ENCODE data around the gene DOCK3.

DOCK3 gene

DNA sequence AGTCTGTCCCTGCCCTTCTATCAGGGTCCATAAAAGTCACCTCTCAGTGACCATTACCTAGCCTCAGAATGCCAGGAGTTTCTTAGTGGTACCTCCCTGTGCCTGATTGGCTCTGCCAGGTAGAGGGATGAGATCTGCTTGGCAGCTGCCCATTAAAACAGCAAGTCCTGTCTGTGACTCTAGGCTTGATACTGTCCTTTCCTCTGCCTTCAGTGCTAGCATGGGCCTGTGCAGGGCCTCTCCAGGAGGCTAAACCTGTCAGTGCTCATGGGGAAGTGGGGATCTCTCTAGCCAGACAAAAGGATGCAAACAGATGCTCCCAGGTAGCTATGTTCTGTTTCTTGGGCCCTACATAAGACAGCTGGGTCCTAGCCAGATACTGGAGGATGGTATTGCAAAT, 700.4 kb downstream of the DOCK3 start:
- Mint-ChIP-seq H3K4me1 (peaks cover 12% of the 10 kb centered on the region), H3K9me3 (no peaks in the 10 kb centered on the region), H3K27me3 (no peaks in the 10 kb centered on the region), H3K27ac (no peak overlapping the region), H3K4me3 (no peak overlapping the region)
- ATAC-seq (no peak), DNase-seq (no peak)

DNA sequence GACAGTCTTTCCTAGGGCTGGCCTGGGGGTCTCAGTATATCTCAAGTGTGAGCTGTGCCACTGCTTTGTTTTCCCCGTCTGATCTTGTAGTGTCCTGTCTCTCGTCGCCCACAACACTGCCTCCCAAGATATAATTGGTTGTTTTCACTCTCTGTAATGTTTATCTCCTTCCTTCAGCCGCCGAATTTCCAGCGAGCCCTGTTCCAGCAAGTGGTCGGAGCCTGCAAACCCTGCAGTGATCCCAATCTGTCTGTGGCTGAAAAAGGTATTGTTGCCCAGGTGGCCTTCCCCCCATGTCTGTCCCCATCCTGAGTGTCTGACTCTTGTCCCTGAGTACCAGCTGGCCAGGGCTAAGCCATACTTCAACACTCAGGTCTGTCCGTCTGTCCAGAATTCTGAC, 700.8 kb downstream of the DOCK3 start:
- no peak overlapping the region for H3K27ac Mint-ChIP-seq
- H3K4me1 Mint-ChIP-seq, result peaks cover 15% of the 10 kb centered on the region
- H3K9me3 Mint-ChIP-seq, result no peaks in the 10 kb centered on the region
- ATAC-seq, result no peak
- no peak for DNase-seq
- no peak overlapping the region for H3K4me3 Mint-ChIP-seq
- no peaks in the 10 kb centered on the region for H3K27me3 Mint-ChIP-seq

DNA sequence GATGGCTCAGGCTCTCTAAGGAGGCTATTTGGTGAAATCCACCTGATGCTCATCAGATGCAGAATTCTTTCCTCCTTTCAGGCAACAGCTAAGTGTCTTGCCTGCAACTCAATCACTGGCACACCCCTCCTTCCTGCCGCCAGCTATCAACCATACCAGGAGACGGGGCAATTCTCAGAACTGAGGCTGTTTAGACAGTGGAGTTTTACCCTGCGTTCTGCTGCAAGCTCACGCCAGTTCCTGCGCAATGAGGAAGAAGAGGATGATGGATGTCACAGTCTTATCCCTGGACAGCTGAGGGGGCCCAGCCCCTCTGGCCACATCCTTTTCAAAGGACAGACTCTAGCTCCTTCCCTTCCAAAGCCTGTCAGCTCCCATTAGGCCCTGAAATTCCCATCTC, 703.3 kb downstream of the DOCK3 start:
- Mint-ChIP-seq H3K27ac (no peak overlapping the region), H3K4me3 (no peak overlapping the region), H3K27me3 (no peaks in the 10 kb centered on the region), H3K9me3 (no peaks in the 10 kb centered on the region), H3K4me1 (peaks cover 18% of the 10 kb centered on the region)
- no peak for ATAC-seq
- DNase-seq, result no peak

DNA sequence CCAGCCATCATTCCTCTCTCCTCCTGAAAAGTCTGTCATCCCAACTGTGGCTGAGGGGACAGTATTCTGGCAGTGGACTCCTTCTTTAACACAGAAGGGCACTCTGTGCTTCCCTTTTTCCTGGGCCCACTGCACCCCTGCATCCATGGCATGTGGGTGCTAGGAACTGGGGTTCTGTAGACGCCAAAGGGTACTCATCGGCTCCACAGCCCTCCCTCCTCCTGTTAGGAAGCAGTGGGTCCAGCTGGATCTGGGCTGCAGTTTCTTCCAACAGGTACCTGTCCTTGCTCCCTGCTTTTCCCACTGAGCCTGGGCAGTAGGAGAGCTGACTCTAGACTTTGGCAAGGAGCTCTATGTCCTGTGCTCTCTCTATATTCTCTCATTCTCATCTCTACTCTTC, 704.0 kb downstream of the DOCK3 start:
- ATAC-seq (no peak), DNase-seq (no peak)
- Mint-ChIP-seq H3K4me1 (peaks cover 24% of the 10 kb centered on the region), H3K27me3 (no peaks in the 10 kb centered on the region), H3K9me3 (no peaks in the 10 kb centered on the region), H3K27ac (peak overlapping the region in 1 of 2 donors; percentile 88), H3K4me3 (no peak overlapping the region)

DNA sequence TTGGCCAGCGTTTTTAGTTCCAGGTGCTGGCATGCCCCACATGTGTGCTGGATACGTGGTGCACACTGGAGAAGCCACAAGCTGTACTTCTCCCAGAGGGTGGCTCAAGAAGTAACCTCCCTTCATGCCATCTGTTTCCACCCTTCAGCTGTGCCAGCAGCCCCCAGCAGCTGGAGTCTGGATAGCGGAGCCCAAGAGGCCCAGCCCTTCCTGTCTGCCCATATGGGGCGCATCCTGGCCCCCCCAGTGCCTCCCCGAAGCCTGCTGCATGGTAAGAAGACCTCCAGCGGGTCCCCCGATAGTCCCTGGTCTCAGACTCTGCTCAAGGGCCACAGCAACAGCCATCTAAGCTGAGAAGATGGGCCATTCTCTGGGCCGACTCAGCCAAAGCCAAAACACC, 704.6 kb downstream of the DOCK3 start:
- Mint-ChIP-seq H3K4me3 (no peak overlapping the region), H3K4me1 (peaks cover 30% of the 10 kb centered on the region), H3K9me3 (no peaks in the 10 kb centered on the region), H3K27me3 (no peaks in the 10 kb centered on the region), H3K27ac (peak overlapping the region in 1 of 2 donors; percentile 88)
- no peak for ATAC-seq
- DNase-seq, result no peak

DNA sequence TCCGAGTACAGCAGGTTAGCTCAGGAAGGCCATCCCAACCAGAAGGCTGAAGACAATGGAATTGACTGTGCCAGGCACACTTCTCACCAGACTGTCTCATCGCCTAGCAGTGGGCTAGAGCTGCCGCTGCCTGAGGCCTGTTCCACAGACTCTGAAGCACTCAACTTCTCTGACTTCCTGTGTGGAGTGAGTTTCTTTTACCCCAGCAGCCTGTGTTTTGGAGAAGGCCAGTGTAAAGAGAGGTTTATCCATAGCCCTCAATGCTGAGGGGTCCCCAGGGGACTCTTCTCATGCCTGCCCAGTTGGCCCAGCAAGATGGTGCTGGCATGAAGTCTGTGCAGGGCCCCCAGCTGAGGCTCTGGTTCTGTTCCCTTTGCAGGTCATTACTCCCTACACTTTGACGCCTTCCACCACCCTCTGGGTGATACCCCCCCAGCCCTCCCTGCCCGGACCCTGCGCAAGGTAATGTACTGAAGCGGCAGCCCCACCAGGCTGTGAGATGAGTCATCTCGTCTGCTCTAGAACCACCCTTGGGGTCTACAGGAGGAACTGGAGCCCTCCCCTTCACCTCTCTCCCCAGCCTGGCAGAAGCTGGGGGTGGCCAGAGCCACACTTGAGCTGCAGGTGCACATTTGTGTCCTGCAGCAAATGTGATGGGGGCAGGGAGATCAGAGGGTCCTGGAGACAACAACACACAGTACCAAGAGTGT, 705.2 kb downstream of the DOCK3 start:
- Mint-ChIP-seq H3K27me3 (no peaks in the 10 kb centered on the region), H3K9me3 (no peaks in the 10 kb centered on the region), H3K4me1 (peaks cover 30% of the 10 kb centered on the region), H3K4me3 (no peak overlapping the region), H3K27ac (no peak overlapping the region)
- no peak for DNase-seq
- no peak for ATAC-seq

DNA sequence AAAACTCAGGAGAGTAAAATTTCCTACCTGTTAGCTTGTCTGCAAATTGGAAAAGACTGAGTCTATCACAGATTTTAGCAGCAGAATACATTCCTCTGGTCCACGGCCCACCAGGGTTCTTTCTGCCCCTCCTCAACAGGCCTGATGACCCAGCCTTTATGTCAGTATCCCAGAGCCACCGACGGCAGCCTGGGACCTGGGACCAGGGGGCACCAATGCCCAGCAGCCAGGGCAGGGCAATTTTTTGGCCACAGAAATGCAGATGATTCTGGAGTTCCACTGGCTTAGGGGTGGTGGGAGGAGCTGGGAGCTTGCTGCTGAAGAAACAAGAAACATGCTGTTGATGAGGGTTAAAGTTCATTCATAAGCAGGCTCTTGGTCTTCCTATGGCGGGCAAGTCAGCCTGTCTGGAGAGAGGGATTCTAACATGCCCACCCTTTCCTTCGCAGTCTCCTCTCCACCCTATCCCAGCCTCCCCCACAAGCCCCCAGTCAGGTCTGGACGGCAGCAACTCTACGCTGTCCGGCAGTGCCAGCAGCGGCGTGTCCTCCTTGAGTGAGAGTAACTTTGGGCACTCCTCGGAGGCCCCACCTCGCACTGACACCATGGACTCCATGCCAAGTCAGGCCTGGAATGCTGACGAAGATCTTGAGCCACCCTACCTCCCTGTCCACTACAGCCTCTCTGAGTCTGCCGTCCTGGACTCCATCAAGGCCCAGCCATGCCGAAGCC, 706.0 kb downstream of the DOCK3 start:
- H3K4me1 Mint-ChIP-seq, result peaks cover 34% of the 10 kb centered on the region
- ATAC-seq (no peak), DNase-seq (no peak)
- H3K27ac Mint-ChIP-seq, result no peak overlapping the region
- H3K9me3 Mint-ChIP-seq, result no peaks in the 10 kb centered on the region
- H3K27me3 Mint-ChIP-seq, result no peaks in the 10 kb centered on the region
- no peak overlapping the region for H3K4me3 Mint-ChIP-seq

DNA sequence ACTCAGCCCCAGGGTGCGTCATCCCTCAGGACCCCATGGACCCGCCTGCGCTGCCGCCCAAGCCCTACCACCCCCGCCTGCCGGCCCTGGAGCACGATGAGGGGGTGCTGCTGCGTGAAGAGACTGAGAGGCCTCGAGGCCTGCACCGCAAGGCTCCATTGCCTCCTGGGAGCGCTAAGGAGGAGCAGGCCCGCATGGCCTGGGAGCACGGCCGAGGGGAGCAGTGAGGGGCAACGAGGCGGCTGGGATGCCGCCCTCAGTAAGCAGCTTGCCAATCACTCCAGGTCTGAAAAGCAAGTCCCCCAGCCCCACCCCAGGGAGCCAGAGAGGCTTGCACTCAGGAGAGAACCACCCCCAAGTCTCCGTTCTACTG, 706.6 kb downstream of the DOCK3 start:
- H3K4me3 Mint-ChIP-seq, result no peak overlapping the region
- no peak overlapping the region for H3K27ac Mint-ChIP-seq
- no peaks in the 10 kb centered on the region for H3K27me3 Mint-ChIP-seq
- no peaks in the 10 kb centered on the region for H3K9me3 Mint-ChIP-seq
- ATAC-seq, result no peak
- DNase-seq, result no peak
- H3K4me1 Mint-ChIP-seq, result peaks cover 39% of the 10 kb centered on the region

DNA sequence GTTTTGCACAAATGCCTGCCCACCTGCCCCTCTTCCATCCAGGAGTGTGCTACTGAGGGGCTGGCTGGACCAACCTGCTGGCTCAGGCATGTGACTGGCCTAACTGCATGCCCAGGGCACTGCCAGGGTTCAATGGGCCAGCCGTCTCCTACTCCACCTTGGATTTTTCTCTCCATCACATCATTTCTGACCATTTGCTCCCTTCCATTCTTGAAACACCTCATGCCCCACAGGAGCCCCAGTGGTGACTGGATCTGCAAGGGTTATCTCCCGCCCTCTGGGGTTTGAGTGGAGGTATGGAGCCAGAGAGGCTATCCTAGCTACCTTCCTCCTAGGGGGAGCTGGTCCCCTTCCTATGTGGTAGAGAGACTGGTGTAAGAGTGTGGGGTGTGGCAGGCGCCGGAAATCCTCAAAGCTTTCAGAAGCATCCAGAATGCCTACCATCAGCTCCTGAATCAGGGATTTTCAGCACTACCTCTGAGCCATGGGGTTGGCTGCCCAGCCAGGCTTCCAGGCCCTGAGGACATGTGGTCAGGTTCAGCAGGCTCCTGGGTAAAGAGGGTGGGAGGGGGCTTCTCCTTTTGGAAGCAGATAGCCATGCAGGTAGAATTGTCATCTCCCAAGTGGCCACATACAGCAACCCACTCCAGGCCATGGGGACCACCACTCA, 707.5 kb downstream of the DOCK3 start:
- H3K27ac Mint-ChIP-seq, result no peak overlapping the region
- H3K4me3 Mint-ChIP-seq, result no peak overlapping the region
- no peaks in the 10 kb centered on the region for H3K9me3 Mint-ChIP-seq
- no peak for ATAC-seq
- H3K27me3 Mint-ChIP-seq, result no peaks in the 10 kb centered on the region
- DNase-seq, result peak in 1 of 2 donors; percentile 5
- peaks cover 48% of the 10 kb centered on the region for H3K4me1 Mint-ChIP-seq

DNA sequence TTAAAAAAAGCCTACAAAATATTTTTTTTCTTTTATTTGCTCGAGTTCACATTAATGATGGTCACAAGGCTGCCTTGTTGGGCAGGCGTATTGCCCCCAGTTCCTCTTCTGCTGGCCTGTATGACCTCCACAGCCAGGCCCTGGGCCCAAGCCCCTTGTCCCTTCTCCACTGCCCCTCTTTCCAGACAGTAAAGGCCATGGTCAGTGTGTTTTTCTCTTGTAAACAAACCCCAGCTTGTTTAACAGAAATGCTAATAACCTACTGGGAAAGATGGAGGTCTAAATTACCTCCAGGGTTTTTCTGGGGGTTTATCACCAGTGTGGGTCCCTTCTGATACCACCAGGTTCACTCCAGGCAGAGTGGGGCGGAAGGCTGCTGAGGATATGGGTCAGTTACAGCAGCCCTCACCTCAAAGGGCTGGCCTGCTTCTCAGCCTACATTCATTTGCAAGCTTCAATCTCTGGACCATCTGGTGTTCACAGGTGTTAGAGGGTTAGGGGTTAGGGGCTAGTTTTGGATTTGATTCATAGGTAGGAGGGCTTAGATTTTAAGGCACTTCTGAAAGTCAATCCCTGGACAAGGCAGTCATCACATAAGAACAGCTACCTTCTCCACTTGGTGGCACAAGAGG, 708.3 kb downstream of the DOCK3 start:
- Mint-ChIP-seq H3K27me3 (no peaks in the 10 kb centered on the region), H3K9me3 (no peaks in the 10 kb centered on the region), H3K4me1 (peaks cover 57% of the 10 kb centered on the region), H3K27ac (peak overlapping the region; percentile 99), H3K4me3 (peak overlapping the region; percentile 92 to 98)
- peak in 1 of 2 donors; percentile 8 for DNase-seq
- ATAC-seq, result no peak

DNA sequence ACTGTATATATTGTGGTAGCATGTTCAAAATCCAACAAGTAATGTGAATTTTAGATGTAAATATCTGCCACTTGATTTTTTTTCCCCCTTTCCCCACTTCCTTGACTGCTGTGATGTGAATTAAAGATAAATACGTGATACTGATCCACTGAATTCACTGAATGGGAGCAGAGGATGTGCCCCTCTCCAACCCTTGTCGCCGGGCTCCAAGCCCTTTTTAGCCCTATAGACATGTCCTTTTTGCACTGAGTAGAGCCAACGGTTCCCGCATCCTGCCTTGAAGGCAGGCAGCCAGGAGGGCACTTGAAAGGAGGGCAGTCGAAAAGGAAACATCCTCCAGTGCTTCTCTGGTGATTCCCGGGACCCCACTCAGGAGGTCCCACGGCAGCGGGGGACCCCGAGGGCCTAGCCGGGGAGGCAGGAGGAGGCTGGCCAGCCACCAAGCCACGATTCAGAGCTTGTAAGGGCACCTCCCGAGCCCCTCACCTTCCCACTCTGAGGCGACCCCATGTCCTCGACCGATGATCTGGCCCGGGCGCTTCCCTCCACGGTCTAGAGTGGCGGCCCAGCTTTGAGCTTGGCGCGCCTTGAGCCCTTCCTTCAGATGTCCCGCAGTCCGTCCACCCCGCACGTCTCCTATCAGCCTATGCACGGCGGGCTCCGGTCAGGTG, 709.5 kb downstream of the DOCK3 start:
- Mint-ChIP-seq H3K9me3 (no peaks in the 10 kb centered on the region), H3K27me3 (no peaks in the 10 kb centered on the region), H3K4me1 (peaks cover 65% of the 10 kb centered on the region), H3K4me3 (peak overlapping the region; percentile 92 to 98), H3K27ac (peak overlapping the region; percentile 99)
- peak; percentile 21 to 33 for DNase-seq
- ATAC-seq, result peak; percentile 25

DNA sequence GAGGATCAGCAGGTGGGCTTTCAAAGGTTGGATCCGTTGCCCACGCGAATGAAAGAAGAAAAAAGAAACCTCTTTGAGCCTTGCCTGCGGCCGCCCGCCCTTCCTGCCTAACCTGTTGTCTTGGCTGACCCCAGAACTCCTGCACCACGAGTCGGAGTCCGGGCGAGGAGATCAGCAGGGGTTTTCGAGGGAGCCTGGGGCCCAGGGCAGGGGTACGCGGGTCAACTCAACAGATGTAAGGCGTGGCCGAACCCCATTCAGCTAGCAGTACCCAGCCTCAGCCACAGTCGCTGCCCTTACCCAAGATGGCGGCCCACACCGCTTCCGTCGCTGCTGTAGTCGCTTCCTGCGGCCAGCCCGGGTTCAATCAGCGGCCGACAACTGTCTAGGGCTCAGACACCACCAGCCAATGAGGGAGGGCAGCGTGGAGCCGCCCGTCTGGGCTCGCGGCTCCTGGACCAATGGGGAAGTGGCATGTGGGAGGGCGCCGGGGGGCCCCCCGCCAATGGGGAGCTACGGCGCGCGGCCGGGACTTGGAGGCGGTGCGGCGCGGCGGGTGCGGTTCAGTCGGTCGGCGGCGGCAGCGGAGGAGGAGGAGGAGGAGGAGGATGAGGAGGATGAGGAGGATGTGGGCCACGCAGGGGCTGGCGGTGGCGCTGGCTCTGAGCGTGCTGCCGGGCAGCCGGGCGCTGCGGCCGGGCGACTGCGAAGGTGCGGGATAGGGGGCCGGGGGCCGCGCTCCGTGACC, 710.2 kb downstream of the DOCK3 start, which contains the start of gene MANF:
Gene MANF (plus strand): TSS at position 566 of the 748 bp plus-strand sequence. CDS start 52 bp downstream, at position 618.
- Mint-ChIP-seq H3K27ac (peak within 1 kb of the TSS; percentile 99), H3K4me1 (peaks cover 65% of the 10 kb centered on the region), H3K27me3 (no peaks in the 10 kb centered on the region), H3K4me3 (peak within 1 kb of the TSS; percentile 92 to 98), H3K9me3 (no peaks in the 10 kb centered on the region)
- ATAC-seq (peak; percentile 98), DNase-seq (peak; percentile 96 to 98)

DNA sequence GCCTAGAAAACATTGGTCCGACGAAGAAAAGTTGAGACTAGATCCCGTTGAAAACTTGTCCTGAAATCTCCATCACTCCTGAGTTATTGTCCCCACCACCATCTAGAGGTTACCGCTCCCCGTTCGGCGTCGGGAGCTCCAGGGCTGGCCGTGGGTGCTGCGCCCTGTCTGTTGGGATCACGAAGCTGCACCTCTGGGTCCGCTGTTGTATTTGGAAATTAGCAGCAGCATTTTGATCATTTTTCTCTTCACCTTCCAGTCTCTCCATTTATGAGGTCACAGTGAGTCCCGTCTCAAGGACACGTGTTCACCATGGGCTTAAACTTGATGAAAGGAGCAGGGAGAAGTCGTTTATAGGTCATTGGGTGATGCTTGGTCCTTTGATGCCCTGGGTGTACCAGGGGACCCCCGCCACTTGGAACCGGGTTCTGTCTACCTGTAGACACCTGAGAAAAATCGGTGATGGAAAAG, 710.9 kb downstream of the DOCK3 start:
- H3K27me3 Mint-ChIP-seq, result no peaks in the 10 kb centered on the region
- H3K9me3 Mint-ChIP-seq, result no peaks in the 10 kb centered on the region
- peak overlapping the region; percentile 99 for H3K27ac Mint-ChIP-seq
- DNase-seq (no peak), ATAC-seq (no peak)
- H3K4me1 Mint-ChIP-seq, result peaks cover 68% of the 10 kb centered on the region
- H3K4me3 Mint-ChIP-seq, result peak overlapping the region; percentile 92 to 98

DNA sequence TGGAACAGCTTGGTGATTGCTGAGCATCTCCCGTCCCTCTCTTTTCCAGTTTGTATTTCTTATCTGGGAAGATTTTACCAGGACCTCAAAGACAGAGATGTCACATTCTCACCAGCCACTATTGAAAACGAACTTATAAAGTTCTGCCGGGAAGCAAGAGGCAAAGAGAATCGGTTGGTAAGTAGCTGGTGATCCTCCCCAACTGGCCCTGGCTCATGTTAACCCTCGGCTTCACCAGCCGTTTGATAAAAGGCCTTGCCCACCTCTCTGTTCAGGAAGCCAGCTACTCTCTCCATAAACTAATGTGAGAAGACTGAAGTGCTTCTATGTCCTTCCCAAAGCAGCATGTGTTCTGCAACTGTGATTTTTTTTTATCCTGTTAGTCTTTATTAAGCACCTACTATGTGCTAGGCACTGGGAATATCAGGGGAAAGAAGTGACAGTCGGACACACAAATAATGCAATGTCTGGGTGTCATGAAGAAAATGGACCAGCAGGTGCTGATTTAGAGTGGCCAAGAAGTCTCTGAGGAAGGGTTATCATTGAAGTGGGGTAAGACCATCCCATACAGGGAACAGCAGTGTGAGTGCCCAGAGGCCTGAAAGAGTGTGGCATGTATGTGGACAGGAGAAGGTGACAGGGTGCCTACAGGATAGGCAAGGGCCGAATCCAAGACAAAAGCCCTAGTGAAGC, 711.6 kb downstream of the DOCK3 start:
- H3K9me3 Mint-ChIP-seq, result no peaks in the 10 kb centered on the region
- peak overlapping the region; percentile 92 to 98 for H3K4me3 Mint-ChIP-seq
- DNase-seq (peak in 1 of 2 donors; percentile 6), ATAC-seq (no peak)
- no peaks in the 10 kb centered on the region for H3K27me3 Mint-ChIP-seq
- H3K27ac Mint-ChIP-seq, result peak overlapping the region; percentile 99
- H3K4me1 Mint-ChIP-seq, result peaks cover 69% of the 10 kb centered on the region
